Measurements from ENCODE around the gene UBR2. TPM values are rescaled to one million over a fixed set of nuclear protein-coding genes. Genes with fewer than 3 reads are reported as not detected.
"Not testable (repeated sequence)": the region's sequence is repeated elsewhere in the genome, so short reads cannot be mapped to it uniquely, and the experiment has no call there.

UBR2 gene
- total RNA-seq, 1 experiment from 2014 or later, result 28.4 TPM

GRCh38 chr6:42692137-42692911, 128.5 kb downstream of the UBR2 start:
- no peak overlapping the region for H3K4me2 ChIP-seq (ENCODE audit: low read depth, low read length, poor library complexity, severe bottlenecking)
- H3K4me3 ChIP-seq (ENCODE audit: low read length), result no peak overlapping the region
- no peaks in the 10 kb centered on the region for H3K79me2 ChIP-seq (ENCODE audit: low read length)
- peaks cover 49% of the 10 kb centered on the region for H3K36me3 ChIP-seq (ENCODE audit: insufficient read depth, low read length)
- peaks cover 25% of the 10 kb centered on the region for H3K4me1 ChIP-seq (ENCODE audit: low read length)
- H2AFZ ChIP-seq (ENCODE audit: low read length), result no peak overlapping the region
- H3K9me2 ChIP-seq (replicated peaks; ENCODE audit: insufficient read depth, low read length), result no peaks in the 10 kb centered on the region
- H4K20me1 ChIP-seq (ENCODE audit: insufficient read depth, low read depth, low read length), result no peaks in the 10 kb centered on the region
- H3K27me3 ChIP-seq (ENCODE audit: low read length), result no peaks in the 10 kb centered on the region
- no peaks in the 10 kb centered on the region for H3K9me3 ChIP-seq (ENCODE audit: low read length)
- DNase-seq, result no peak
- H3K9ac ChIP-seq (ENCODE audit: low read length), result no peak overlapping the region
- no peak overlapping the region for H3K27ac ChIP-seq (ENCODE audit: low read length)

- Histone ChIP-seq H3K4me2 (ENCODE audit: low read depth, low read length, poor library complexity, severe bottlenecking) (no peak overlapping the region), H3K36me3 (ENCODE audit: insufficient read depth, low read length) (peaks cover 38% of the 10 kb centered on the region), H3K9me2 (replicated peaks; ENCODE audit: insufficient read depth, low read length) (no peaks in the 10 kb centered on the region), H3K79me2 (ENCODE audit: low read length) (no peaks in the 10 kb centered on the region), H3K9me3 (ENCODE audit: low read length) (no peaks in the 10 kb centered on the region), H3K9ac (ENCODE audit: low read length) (no peak overlapping the region), H2AFZ (ENCODE audit: low read length) (no peak overlapping the region), H4K20me1 (ENCODE audit: insufficient read depth, low read depth, low read length) (no peaks in the 10 kb centered on the region), H3K4me1 (ENCODE audit: low read length) (peaks cover 25% of the 10 kb centered on the region), H3K4me3 (ENCODE audit: low read length) (no peak overlapping the region), H3K27me3 (ENCODE audit: low read length) (no peaks in the 10 kb centered on the region), H3K27ac (ENCODE audit: low read length) (no peak overlapping the region)
- no peak for DNase-seq
Measured at GRCh38 chr6:42693725-42694323, 130.0 kb downstream of the UBR2 start.

- DNase-seq, result no peak
- Histone ChIP-seq H3K4me1 (ENCODE audit: low read length) (peaks cover 25% of the 10 kb centered on the region), H3K9me2 (replicated peaks; ENCODE audit: insufficient read depth, low read length) (no peaks in the 10 kb centered on the region), H3K9me3 (ENCODE audit: low read length) (no peaks in the 10 kb centered on the region), H4K20me1 (ENCODE audit: insufficient read depth, low read depth, low read length) (no peaks in the 10 kb centered on the region), H2AFZ (ENCODE audit: low read length) (no peak overlapping the region), H3K4me3 (ENCODE audit: low read length) (no peak overlapping the region), H3K36me3 (ENCODE audit: insufficient read depth, low read length) (peaks cover 32% of the 10 kb centered on the region), H3K4me2 (ENCODE audit: low read depth, low read length, poor library complexity, severe bottlenecking) (no peak overlapping the region), H3K9ac (ENCODE audit: low read length) (no peak overlapping the region), H3K79me2 (ENCODE audit: low read length) (no peaks in the 10 kb centered on the region), H3K27me3 (ENCODE audit: low read length) (no peaks in the 10 kb centered on the region), H3K27ac (ENCODE audit: low read length) (no peak overlapping the region)
Measured at GRCh38 chr6:42694586-42694985, 130.8 kb downstream of the UBR2 start.

GRCh38 chr6:42696526-42697267, 132.9 kb downstream of the UBR2 start:
- Histone ChIP-seq H4K20me1 (ENCODE audit: insufficient read depth, low read depth, low read length) (no peaks in the 10 kb centered on the region), H3K27me3 (ENCODE audit: low read length) (no peaks in the 10 kb centered on the region), H3K4me2 (ENCODE audit: low read depth, low read length, poor library complexity, severe bottlenecking) (no peak overlapping the region), H3K9me3 (ENCODE audit: low read length) (no peaks in the 10 kb centered on the region), H3K9me2 (replicated peaks; ENCODE audit: insufficient read depth, low read length) (no peaks in the 10 kb centered on the region), H3K9ac (ENCODE audit: low read length) (no peak overlapping the region), H3K4me1 (ENCODE audit: low read length) (peaks cover 12% of the 10 kb centered on the region), H3K79me2 (ENCODE audit: low read length) (no peaks in the 10 kb centered on the region), H3K36me3 (ENCODE audit: insufficient read depth, low read length) (peaks cover 21% of the 10 kb centered on the region), H3K4me3 (ENCODE audit: low read length) (no peak overlapping the region), H3K27ac (ENCODE audit: low read length) (no peak overlapping the region), H2AFZ (ENCODE audit: low read length) (no peak overlapping the region)
- DNase-seq, result no peak

GRCh38 chr6:42697268-42697655, 133.4 kb downstream of the UBR2 start:
- no peaks in the 10 kb centered on the region for H3K79me2 ChIP-seq (ENCODE audit: low read length)
- DNase-seq, result no peak
- no peak overlapping the region for H3K9ac ChIP-seq (ENCODE audit: low read length)
- no peaks in the 10 kb centered on the region for H3K27me3 ChIP-seq (ENCODE audit: low read length)
- no peak overlapping the region for H3K27ac ChIP-seq (ENCODE audit: low read length)
- H3K4me2 ChIP-seq (ENCODE audit: low read depth, low read length, poor library complexity, severe bottlenecking), result no peak overlapping the region
- H3K36me3 ChIP-seq (ENCODE audit: insufficient read depth, low read length), result peaks cover 16% of the 10 kb centered on the region
- no peaks in the 10 kb centered on the region for H4K20me1 ChIP-seq (ENCODE audit: insufficient read depth, low read depth, low read length)
- H3K9me2 ChIP-seq (replicated peaks; ENCODE audit: insufficient read depth, low read length), result no peaks in the 10 kb centered on the region
- no peak overlapping the region for H3K4me3 ChIP-seq (ENCODE audit: low read length)
- peaks cover 12% of the 10 kb centered on the region for H3K4me1 ChIP-seq (ENCODE audit: low read length)
- H2AFZ ChIP-seq (ENCODE audit: low read length), result no peak overlapping the region
- H3K9me3 ChIP-seq (ENCODE audit: low read length), result no peaks in the 10 kb centered on the region

GRCh38 chr6:42698217-42698616, 134.4 kb downstream of the UBR2 start:
- H3K27me3 ChIP-seq (ENCODE audit: low read length), result no peaks in the 10 kb centered on the region
- H3K4me2 ChIP-seq (ENCODE audit: low read depth, low read length, poor library complexity, severe bottlenecking), result no peak overlapping the region
- peaks cover 7% of the 10 kb centered on the region for H3K4me1 ChIP-seq (ENCODE audit: low read length)

GRCh38 chr6:42702200-42702599, 138.4 kb downstream of the UBR2 start:
- Histone ChIP-seq H3K27ac (ENCODE audit: low read length) (no peak overlapping the region), H4K20me1 (ENCODE audit: insufficient read depth, low read depth, low read length) (no peaks in the 10 kb centered on the region), H3K36me3 (ENCODE audit: insufficient read depth, low read length) (no peaks in the 10 kb centered on the region; the same call in 1 of the 2 replicates), H3K4me1 (ENCODE audit: low read length) (no peaks in the 10 kb centered on the region), H3K9ac (ENCODE audit: low read length) (no peak overlapping the region), H3K27me3 (ENCODE audit: low read length) (no peaks in the 10 kb centered on the region), H3K4me3 (ENCODE audit: low read length) (no peak overlapping the region), H2AFZ (ENCODE audit: low read length) (no peak overlapping the region), H3K79me2 (ENCODE audit: low read length) (no peaks in the 10 kb centered on the region), H3K9me3 (ENCODE audit: low read length) (no peaks in the 10 kb centered on the region), H3K9me2 (replicated peaks; ENCODE audit: insufficient read depth, low read length) (no peaks in the 10 kb centered on the region), H3K4me2 (ENCODE audit: low read depth, low read length, poor library complexity, severe bottlenecking) (no peak overlapping the region)
- no peak for DNase-seq

More at GRCh38 chr6:42698217-42698616, 134.4 kb downstream of the UBR2 start:
- no peak overlapping the region for H2AFZ ChIP-seq (ENCODE audit: low read length)
- no peak overlapping the region for H3K4me3 ChIP-seq (ENCODE audit: low read length)
- H3K9me2 ChIP-seq (replicated peaks; ENCODE audit: insufficient read depth, low read length), result no peaks in the 10 kb centered on the region
- no peak overlapping the region for H3K27ac ChIP-seq (ENCODE audit: low read length)
- DNase-seq, result no peak
- H3K79me2 ChIP-seq (ENCODE audit: low read length), result no peaks in the 10 kb centered on the region
- H3K36me3 ChIP-seq (ENCODE audit: insufficient read depth, low read length), result peaks cover 6% of the 10 kb centered on the region
- no peak overlapping the region for H3K9ac ChIP-seq (ENCODE audit: low read length)
- H4K20me1 ChIP-seq (ENCODE audit: insufficient read depth, low read depth, low read length), result no peaks in the 10 kb centered on the region
- H3K9me3 ChIP-seq (ENCODE audit: low read length), result no peaks in the 10 kb centered on the region

GRCh38 chr6:42702786-42703185, 139.0 kb downstream of the UBR2 start:
- not testable (repeated sequence) for H3K9me3 ChIP-seq (ENCODE audit: low read length); H3K36me3 ChIP-seq (ENCODE audit: insufficient read depth, low read length); H3K4me1 ChIP-seq (ENCODE audit: low read length); DNase-seq; H3K4me2 ChIP-seq (ENCODE audit: low read depth, low read length, poor library complexity, severe bottlenecking); H3K27ac ChIP-seq (ENCODE audit: low read length); H2AFZ ChIP-seq (ENCODE audit: low read length); H3K79me2 ChIP-seq (ENCODE audit: low read length); H3K27me3 ChIP-seq (ENCODE audit: low read length); H3K4me3 ChIP-seq (ENCODE audit: low read length); H3K9me2 ChIP-seq (replicated peaks; ENCODE audit: insufficient read depth, low read length); H4K20me1 ChIP-seq (ENCODE audit: insufficient read depth, low read depth, low read length); H3K9ac ChIP-seq (ENCODE audit: low read length)

Data from Karpas-422 (cell line).